Measurements from ENCODE around the gene STON1.

The STON1 gene

DNA sequence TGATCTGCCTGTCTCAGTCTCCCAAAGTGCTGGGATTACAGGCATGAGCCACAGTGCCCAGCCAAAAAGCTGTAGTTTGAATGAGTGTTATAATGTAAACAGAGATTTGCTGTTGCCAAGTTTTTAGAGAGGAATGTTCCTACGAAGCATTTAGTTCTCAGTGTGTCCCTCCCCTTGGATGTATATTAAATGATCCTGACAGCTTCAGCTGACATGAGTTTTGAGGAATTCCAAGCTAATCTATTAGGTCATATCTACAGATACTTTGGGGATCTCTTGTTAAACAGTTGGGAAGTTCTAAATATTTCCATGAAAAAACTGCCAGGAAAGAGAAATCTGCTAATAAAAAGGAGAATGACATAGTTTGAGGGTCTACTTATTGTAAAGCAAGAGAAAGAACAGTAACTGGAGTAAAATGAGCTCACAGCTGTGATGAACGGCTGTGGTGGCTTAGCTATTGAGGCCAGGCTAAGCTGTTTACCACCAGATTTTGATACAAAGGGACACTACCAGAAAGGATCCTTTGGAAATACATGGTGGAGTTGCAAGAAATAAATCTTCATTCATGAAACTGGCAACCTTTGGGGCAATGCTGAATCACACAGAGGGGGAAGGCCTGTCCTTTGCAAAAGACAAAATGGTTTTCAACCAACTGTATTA, 2.6 kb upstream of the STON1 start:
- Histone ChIP-seq H3K9me3 (ENCODE audit: insufficient read depth, low read length) (no peaks in the 10 kb centered on the region), H3K27ac (ENCODE audit: low read depth, low read length) (no peak overlapping the region), H3K4me3 (ENCODE audit: insufficient read depth, low read length, poor library complexity, severe bottlenecking) (no peak overlapping the region), H3K9ac (ENCODE audit: low read length) (no peak overlapping the region), H3K4me2 (ENCODE audit: low read depth, low read length, poor library complexity, severe bottlenecking) (no peak overlapping the region), H2AFZ (ENCODE audit: low read depth, low read length, severe bottlenecking) (no peak overlapping the region), H3K36me3 (ENCODE audit: low read length) (no peaks in the 10 kb centered on the region), H3K27me3 (ENCODE audit: low read length) (no peaks in the 10 kb centered on the region), H3F3A (ENCODE audit: insufficient read depth) (no peaks in the 10 kb centered on the region), H3K79me2 (ENCODE audit: insufficient read depth, low read length) (no peaks in the 10 kb centered on the region), H3K9me2 (replicated peaks; ENCODE audit: insufficient read depth, low read length) (no peaks in the 10 kb centered on the region), H4K20me1 (ENCODE audit: low read depth, low read length) (no peaks in the 10 kb centered on the region)
- TF ChIP-seq EZH2phosphoT487 (conservative IDR thresholded peaks at IDR 0.05; ENCODE audit: low read length) = no peak
- TF ChIP-seq, protein P1, sequence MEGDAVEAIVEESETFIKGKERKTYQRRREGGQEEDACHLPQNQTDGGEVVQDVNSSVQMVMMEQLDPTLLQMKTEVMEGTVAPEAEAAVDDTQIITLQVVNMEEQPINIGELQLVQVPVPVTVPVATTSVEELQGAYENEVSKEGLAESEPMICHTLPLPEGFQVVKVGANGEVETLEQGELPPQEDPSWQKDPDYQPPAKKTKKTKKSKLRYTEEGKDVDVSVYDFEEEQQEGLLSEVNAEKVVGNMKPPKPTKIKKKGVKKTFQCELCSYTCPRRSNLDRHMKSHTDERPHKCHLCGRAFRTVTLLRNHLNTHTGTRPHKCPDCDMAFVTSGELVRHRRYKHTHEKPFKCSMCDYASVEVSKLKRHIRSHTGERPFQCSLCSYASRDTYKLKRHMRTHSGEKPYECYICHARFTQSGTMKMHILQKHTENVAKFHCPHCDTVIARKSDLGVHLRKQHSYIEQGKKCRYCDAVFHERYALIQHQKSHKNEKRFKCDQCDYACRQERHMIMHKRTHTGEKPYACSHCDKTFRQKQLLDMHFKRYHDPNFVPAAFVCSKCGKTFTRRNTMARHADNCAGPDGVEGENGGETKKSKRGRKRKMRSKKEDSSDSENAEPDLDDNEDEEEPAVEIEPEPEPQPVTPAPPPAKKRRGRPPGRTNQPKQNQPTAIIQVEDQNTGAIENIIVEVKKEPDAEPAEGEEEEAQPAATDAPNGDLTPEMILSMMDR (IDR thresholded peaks at IDR 0.05; ENCODE audit: insufficient read depth, low read length, poor library complexity, severe bottlenecking) = no peak

DNA sequence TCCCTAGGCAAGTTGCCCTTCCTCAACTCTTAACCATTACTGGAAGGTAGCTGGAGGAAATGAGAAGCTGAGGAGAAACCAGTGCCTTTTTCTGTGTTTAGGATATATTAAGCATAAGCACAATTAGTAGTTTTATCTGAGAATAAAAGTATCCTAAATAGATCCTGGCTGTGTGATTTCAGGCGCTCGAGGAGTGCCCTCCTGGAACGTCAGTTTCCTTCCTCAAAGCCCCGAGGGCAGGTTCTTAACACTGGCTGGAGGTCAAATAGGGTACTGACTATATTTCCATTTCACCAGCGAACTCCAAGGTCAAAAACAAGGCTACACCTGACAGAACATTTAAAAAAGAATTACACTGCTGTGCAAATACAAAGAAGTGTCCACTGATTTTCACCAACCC, 1.5 kb upstream of the STON1 start:
- H3K9me3 ChIP-seq (ENCODE audit: insufficient read depth, low read length) = no peaks in the 10 kb centered on the region
- no peaks in the 10 kb centered on the region for H3K36me3 ChIP-seq (ENCODE audit: low read length)
- no peak overlapping the region for H3K9ac ChIP-seq (ENCODE audit: low read length)
- H3K79me2 ChIP-seq (ENCODE audit: insufficient read depth, low read length) = no peaks in the 10 kb centered on the region
- H3K27me3 ChIP-seq (ENCODE audit: low read length) = no peaks in the 10 kb centered on the region
- no peak overlapping the region for H3K4me3 ChIP-seq (ENCODE audit: insufficient read depth, low read length, poor library complexity, severe bottlenecking)
- H4K20me1 ChIP-seq (ENCODE audit: low read depth, low read length) = no peaks in the 10 kb centered on the region
- H3F3A ChIP-seq (ENCODE audit: insufficient read depth) = no peaks in the 10 kb centered on the region
- H3K27ac ChIP-seq (ENCODE audit: low read depth, low read length) = no peak overlapping the region
- H3K4me2 ChIP-seq (ENCODE audit: low read depth, low read length, poor library complexity, severe bottlenecking) = no peak overlapping the region
- TF ChIP-seq, protein P1 (IDR thresholded peaks at IDR 0.05; ENCODE audit: insufficient read depth, low read length, poor library complexity, severe bottlenecking) = no peak
- TF ChIP-seq EZH2phosphoT487 (conservative IDR thresholded peaks at IDR 0.05; ENCODE audit: low read length) = no peak
- H2AFZ ChIP-seq (ENCODE audit: low read depth, low read length, severe bottlenecking) = no peak overlapping the region
- H3K9me2 ChIP-seq (replicated peaks; ENCODE audit: insufficient read depth, low read length) = no peaks in the 10 kb centered on the region

DNA sequence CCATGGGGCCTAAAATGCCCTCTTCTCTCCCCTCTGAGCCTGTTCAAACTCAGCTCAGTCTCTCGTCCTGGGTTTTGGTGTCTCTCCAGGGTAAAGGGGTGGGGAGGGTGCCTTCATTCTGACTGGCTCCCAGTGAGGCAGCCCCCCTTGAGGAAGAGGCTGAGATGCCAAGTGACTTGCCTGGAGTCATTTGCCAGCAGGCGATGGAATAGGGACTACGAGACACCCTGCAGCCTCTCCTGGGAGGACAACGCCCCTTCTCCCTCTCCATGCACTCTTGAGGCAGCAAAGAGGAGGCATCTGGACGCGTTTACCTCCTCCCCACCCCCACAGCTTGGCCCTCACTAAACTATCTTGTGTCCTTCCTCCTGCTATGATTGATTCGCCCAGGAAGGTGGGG, 760 bp upstream of the STON1 start:
- Histone ChIP-seq H3K9me3 (ENCODE audit: insufficient read depth, low read length) (no peaks in the 10 kb centered on the region), H3K9me2 (replicated peaks; ENCODE audit: insufficient read depth, low read length) (no peaks in the 10 kb centered on the region), H3K4me3 (ENCODE audit: insufficient read depth, low read length, poor library complexity, severe bottlenecking) (no peak overlapping the region), H3K36me3 (ENCODE audit: low read length) (no peaks in the 10 kb centered on the region), H3K79me2 (ENCODE audit: insufficient read depth, low read length) (no peaks in the 10 kb centered on the region), H3K4me2 (ENCODE audit: low read depth, low read length, poor library complexity, severe bottlenecking) (no peak overlapping the region), H3K9ac (ENCODE audit: low read length) (no peak overlapping the region), H3K27me3 (ENCODE audit: low read length) (no peaks in the 10 kb centered on the region), H2AFZ (ENCODE audit: low read depth, low read length, severe bottlenecking) (no peak overlapping the region), H4K20me1 (ENCODE audit: low read depth, low read length) (no peaks in the 10 kb centered on the region), H3K27ac (ENCODE audit: low read depth, low read length) (no peak overlapping the region), H3F3A (ENCODE audit: insufficient read depth) (no peaks in the 10 kb centered on the region)
- TF ChIP-seq EZH2phosphoT487 (conservative IDR thresholded peaks at IDR 0.05; ENCODE audit: low read length) = no peak
- TF ChIP-seq, protein P1 (IDR thresholded peaks at IDR 0.05; ENCODE audit: insufficient read depth, low read length, poor library complexity, severe bottlenecking) = no peak
